Activated T-helper 1 cell treated with anti-CD3 and anti-CD28 coated beads, Interleukin-2, amount 50 U/mL, for 16 hours (primary cell): ENCODE measurements around the gene MFSD11.
A peak's percentile ranks its signal among the peaks of the same experiment; 100 is the strongest.
"Not testable (repeated sequence)": the region's sequence is repeated elsewhere in the genome, so short reads cannot be mapped to it uniquely, and the experiment has no call there.

Experiments used
- DNase-seq, 2 donors: peaks; one replicate each; pipeline ENCODE4 v3.0.0-alpha.2; 2020; ENCODE audit warnings: low read depth in 1 of 2, low spot score in 1 of 2

MFSD11 gene

DNA sequence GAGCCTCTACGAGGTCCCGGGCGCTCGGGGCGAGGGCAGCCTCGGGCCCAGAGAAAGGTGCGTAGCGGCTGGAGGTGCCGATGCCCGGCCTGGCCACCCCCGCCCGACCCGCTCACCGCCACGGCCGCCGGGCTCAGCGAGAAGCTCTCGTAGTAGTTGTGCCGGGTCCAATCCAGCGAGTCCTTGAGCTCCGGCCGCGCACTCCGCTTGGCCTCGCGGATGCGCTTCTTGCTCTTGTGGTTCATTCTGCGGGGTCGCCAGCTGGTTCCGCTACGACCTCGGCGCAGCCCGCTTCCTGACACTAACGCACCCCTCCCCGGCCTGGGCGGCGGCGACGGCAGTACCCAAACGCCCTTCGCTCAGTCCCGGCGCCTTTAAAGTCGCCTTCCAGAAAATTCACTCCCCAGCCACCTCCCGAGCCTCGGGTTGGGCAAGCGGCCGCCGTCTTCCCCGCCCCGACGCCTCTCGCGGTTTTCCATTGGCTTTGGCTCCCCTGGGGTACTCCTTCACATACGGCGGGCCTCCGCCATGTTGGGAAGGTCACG lies 11.6 kb upstream of the MFSD11 start, which contains the start of gene JMJD6:
Gene JMJD6 (minus strand): TSS at position 376 of the 545 bp plus-strand sequence. CDS start 131 bp downstream, at position 245.
- peak; percentile 90 to 93 for DNase-seq

- DNase-seq, result peak in 1 of 2 donors; percentile 62
Observed at GRCh38 chr17:76726776-76727718, 10.9 kb upstream of the MFSD11 start, which contains the start of gene METTL23. METTL23 (plus strand) TSS chr17:76726839; CDS start chr17:76729711, 2,872 bp downstream.

DNA sequence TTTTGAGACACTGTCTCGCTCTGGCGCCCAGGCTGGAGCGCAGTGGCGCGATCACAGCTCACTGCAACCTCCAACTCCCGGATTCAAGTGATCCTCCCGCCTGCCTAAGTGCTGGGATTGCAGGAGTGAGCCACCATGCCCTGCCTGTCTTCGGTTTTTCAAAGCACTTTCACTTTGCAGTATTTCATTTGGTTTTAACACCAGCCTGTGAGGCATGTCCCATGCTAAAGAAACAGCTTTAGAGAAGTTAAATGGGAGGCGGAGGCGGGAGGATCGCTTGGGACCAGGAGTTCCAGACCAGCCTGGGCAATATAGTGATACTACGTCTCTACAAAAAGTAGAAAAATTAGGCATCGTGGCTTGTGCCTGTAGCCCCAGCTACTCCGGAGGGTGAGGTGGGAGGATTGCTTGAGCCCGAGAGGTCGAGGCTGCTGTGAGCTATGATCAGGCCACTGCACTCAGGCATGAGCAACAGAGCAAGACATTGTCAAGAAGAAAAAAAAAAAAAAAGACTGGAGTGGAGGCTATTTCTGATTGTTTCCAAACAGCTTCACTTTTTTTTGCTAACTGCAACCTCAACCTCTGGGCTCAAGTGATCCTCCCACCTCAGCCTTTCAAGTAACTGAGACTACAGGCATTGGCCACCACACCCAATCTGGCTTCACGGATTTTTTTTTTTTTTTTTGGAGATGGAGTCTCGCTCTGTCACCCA lies 10.0 kb upstream of the MFSD11 start:
- DNase-seq, result no peak

DNA sequence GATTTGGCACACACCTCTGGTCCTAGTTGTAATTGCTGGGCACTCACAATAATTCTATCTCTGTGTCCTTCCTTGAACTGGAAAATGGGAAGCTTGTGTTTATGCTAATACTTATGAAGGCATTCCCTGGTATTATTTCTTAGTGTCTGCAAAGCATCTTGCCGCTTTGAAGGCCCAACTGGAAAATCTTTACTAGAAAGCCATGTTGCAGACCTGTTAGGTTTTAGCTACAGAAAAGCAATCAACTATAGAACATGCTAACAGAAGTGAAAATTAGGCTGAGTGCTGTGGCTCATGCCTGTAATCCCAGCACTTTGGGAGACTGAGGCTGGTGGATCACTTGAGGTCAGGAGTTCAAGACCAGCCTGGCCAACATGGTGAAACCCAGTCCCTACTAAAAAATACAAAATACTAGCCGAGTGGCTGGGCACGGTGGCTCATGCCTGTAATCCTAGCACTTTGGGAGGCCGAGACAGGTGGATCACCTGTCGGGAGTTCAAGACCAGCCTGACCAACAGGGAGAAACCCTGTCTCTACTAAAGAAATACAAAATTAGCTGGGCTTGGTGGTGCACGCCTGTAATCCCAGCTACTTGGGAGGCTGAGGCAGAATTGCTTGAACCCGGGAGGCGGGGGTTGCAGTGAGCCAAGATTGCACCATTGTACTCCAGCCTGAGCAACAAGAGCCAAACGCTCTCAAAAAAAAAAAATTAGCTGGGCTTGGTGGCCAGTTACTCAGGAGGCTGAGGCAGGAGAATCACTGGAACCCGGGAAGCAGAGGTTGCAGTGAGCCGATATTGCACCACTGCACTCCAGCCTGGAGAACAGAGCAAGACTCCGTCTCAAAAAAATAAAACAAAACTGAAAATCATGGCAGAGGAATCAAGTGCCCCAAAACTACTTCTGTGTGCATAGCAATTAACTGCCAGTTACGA lies 5.9 kb upstream of the MFSD11 start:
- not testable (repeated sequence) for DNase-seq

DNA sequence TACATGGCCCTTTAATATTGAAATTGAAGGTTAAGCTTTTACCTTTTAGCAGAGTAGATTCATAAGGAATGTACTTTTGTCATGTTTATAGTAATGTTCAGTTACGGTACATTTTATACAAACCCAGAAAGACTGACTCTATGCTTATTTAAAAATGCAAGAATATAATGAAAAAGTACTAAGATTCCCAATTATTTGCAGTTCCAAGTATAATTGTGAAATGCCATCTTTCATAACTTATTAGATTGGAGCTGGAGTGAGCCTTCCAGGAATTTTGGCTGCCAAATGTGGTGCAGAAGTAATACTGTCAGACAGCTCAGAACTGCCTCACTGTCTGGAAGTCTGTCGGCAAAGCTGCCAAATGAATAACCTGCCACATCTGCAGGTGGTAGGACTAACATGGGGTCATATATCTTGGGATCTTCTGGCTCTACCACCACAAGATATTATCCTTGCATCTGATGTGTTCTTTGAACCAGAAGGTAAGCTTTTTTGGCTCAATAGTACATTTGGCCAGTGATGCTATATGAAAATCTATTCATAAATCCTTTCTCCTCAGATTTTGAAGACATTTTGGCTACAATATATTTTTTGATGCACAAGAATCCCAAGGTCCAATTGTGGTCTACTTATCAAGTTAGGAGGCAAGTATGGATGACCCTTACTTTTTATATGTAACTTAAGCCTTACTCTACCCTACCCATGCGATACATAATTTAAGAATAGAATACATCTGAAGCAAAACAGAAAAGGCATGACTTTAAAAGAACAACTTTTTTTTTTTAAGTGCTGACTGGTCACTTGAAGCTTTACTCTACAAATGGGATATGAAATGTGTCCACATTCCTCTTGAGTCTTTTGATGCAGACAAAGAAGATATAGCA lies 4.9 kb upstream of the MFSD11 start:
- DNase-seq, result no peak

- no peak for DNase-seq
Observed at GRCh38 chr17:76733618-76733957, 4.3 kb upstream of the MFSD11 start.

DNA sequence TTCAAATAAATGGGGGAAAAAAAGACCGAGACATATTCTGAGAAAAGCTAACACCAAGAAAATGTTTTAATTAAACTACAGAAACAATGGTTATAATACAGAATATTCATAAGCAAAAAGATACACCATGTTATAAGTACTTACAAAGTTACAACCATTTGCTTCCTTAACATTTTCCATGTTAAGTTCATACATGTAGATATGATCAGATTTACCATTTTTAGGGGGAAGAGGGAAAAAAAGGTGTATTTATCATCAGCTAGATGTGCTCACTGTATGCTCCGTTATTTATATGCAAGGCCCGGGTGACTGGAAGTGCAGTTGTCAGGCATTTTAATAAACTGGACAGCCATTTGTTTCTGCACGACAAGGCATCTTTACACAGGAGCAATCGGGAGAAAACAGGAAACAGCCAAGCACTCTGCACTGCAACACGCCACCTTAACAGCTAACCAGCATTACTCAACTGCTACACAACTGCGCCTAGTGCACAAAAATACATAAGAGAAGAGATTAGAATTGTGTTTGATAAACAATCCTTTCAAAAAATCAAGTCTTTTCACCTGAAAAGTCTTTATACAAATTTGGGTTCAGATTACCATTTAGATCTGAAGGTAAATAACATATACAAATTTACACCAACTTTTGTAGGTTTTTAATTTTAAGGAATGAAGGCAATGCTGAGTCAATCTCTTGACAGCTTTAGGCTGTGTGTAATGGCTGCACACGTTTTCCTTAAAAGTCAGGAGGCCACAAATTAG lies 3.7 kb upstream of the MFSD11 start:
- no peak for DNase-seq

GRCh38 chr17:76735006-76735405 lies 2.9 kb upstream of the MFSD11 start:
- DNase-seq, result no peak

GRCh38 chr17:76735586-76736348 lies 2.2 kb upstream of the MFSD11 start:
- DNase-seq, result no peak

DNA sequence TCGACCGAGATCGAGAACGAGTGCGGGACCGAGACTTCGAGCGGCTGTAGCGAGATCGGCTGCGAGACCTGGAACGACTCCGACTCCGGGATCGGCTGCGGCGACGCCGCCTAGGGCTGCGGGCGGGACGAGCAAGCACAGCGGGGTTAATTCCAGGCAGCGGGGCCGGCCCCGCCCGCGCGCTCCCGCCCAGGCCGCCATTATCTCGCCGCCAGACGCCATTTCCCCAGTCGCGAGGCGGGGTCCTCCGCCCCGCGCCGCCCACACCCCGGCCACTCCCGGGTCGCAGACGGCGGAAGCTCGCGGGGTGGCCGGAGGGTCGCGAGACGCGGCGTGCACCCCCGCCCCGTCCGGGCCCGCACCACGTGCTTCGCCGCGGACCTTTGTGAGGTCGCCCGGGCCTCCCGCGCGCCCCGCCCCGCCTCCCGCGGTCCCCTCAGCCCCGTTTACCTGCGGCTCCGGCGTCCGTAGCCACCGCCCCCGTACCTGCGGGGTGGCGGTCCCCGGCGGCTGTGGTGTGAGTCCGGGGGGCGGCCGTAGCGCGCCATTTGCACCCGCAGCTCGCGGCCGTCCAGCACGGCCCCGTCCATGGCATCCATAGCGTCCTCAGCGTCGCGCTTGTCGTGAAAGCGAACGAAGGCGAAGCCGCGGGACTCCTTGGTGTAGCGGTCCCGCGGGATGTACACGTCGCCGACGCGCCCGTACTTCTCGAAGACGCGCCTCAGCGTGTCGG lies 1.4 kb upstream of the MFSD11 start:
- peak; percentile 26 to 63 for DNase-seq

DNA sequence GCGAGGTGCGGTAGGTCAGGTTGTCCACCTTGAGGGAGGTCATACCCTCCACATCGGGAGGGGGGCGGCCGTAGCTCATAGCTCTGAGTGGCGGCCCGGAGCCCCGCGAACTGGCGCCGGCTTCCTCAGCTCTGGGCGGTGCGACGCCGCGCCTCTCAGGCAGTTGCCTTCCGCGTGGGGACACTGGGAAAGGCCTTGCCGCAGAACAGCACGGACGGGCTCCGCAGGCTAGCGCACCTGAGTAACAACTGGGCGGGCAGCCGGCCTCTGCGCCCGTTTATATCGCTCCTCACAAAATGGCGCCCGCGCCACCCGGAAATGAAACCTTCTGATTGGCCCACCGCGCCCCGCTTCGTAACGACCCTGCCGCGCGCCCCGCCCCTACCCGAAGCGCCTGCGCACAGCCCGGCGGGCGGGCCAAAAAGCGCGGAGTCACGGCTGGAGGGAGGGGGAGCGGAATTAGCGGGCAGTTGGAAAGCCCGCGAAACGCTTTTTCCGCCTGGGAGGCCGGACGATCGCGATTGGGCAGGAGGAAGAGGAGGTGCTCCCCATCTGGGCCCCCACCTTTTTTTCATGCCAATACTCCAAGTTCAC lies 740 bp upstream of the MFSD11 start, which contains the start of gene SRSF2:
Gene SRSF2 (minus strand): TSS at position 250 of the 594 bp plus-strand sequence. CDS start 171 bp downstream, at position 79.
- peak; percentile 95 to 99 for DNase-seq

DNA sequence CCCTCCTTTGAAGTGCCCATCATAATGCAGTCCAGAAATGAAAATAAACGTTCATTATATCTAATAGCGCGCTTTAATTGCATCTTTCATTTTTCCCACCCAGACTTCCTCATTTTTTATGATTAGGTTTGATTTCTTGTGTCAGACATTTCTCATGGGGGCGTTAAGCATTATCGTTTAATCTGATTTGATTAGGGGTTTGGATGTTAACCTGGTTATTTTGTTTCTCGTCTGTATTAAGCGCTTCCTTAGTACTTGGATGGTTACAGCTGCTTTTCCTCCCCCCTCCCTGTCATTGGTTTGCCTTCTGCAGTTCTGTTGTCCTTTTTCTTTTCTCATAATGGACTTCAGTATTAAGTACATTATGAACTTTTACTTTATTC lies 540 bp downstream of the MFSD11 start:
- no peak for DNase-seq

GRCh38 chr17:76739568-76740115 lies 1.7 kb downstream of the MFSD11 start:
- not testable (repeated sequence) for DNase-seq

DNA sequence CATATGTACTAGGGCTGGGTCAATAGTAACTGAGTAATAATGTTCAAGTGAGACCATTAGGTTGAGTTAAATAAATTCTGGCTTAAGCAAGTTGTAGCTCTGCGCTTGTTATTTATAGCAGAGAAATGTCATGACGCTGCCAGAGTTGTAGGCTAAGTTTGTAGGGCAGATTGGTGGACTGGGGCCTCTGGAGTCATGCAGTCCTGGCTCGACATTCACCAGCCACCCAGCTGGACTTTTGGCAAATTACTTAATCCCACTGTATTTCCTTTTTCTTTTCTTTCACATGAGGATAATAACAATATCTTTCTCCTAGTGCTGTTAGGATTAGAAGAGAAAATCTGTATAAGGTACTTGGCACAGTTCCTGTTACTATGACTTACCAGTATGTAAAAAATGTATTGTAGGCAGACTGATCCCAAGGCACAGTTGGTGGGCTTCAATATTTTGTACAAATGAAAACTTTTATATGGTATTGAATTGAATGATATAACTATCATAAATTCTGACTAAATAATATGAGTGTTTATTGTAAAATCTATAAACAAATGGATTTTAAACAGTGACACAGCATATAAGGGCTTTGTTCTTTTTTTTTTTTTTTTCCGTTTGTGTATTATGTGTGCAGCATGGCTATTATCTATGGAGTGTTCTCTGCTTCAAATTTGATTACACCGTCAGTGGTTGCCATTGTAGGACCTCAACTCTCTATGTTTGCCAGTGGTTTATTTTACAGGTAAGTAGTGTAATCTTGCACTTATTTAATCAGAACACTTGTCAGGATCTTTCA lies 2.6 kb downstream of the MFSD11 start:
- DNase-seq, result no peak

GRCh38 chr17:76742958-76743357 lies 5.0 kb downstream of the MFSD11 start:
- no peak for DNase-seq

DNA sequence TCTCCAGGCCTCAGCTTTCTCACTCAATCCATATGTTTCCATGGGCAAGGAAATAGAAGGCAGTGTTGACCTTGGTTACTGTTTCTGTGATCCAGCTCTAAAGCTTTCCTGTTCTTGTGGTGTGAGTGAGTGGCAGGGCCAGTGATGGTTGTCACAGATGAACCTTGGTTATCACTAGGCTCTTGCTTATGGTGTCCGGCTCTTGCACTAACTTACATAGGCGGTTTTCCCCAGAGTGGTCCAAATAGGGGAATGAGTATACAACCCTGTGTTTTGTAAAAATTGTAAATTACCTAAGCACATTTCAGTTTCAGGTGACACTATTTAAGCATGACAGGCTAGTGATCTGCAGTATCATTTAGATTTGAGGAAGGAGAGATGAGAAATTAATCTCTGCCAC lies 6.8 kb downstream of the MFSD11 start:
- no peak for DNase-seq
